ENCODE results near the gene RIOK2.
"Not testable (repeated sequence)": the region's sequence is repeated elsewhere in the genome, so short reads cannot be mapped to it uniquely, and the experiment has no call there.

- TF ChIP-seq CTCF (conservative IDR thresholded peaks at IDR 0.05 in 1 of 2, IDR thresholded peaks at IDR 0.05 in 1 of 2; ENCODE audit: low read depth in 1 of 2, low read length in 2 of 2); EZH2 (IDR thresholded peaks at IDR 0.05; ENCODE audit: low read length, missing control alignments): not testable (repeated sequence)
Observed at GRCh38 chr5:97179457-97179856, 3.6 kb downstream of the RIOK2 start.
